ENCODE data around the gene KCNT1.

GRCh38 chr9:135770771-135771170 is 68.8 kb downstream of the KCNT1 start:
- TF ChIP-seq CTCF (IDR thresholded peaks at IDR 0.05) (no peak), POLR2A (IDR thresholded peaks at IDR 0.05) (no peak)
